SK-N-SH (cell line): Measurements from ENCODE around the gene PAPSS2. TPM values are rescaled to one million over a fixed set of nuclear protein-coding genes. Genes with fewer than 3 reads are reported as not detected.
A peak's percentile ranks its signal among the peaks of the same experiment; 100 is the strongest.

Experiments
- CTCF ChIA-PET: fragments of 300-600, 350-600 bp; formaldehyde crosslinking; extraction: SDS; loops from one replicate; lab custom pipeline; 2021; lab: Yijun Ruan, JAX
- POLR2A ChIA-PET: fragments of 350-600 bp; sonication (Branson Sonifier 250); formaldehyde crosslinking; extraction: SDS; loops from one replicate; lab custom pipeline; 2020; ENCODE audit warnings: antibody characterized with exemption, inconsistent platforms; lab: Yijun Ruan, JAX
- DNase-seq: peaks from one replicate; pipeline ENCODE4 v3.0.0; 2012
- H2AFZ ChIP-seq: fragments of 200-600 bp; sonication (generic); 2 replicates; pipeline ENCODE4 v1.8.1; 2016; ENCODE audit warnings: antibody characterized with exemption, mild to moderate bottlenecking, low read depth
- H3F3A ChIP-seq: fragments of 200-600 bp; sonication (generic); replicated peaks from 2 replicates; pipeline ENCODE3; 2016; ENCODE audit warnings: antibody characterized with exemption, mild to moderate bottlenecking; ENCODE audit not compliant: insufficient read depth
- H3K27ac ChIP-seq, 2 experiments: fragments of 200-500 bp in 1 of 2; fragments of 200-600 bp in 1 of 2; sonication (Bioruptor generic) in 1 of 2; sonication (generic), shearing (Covaris generic) in 1 of 2; 2 replicates each; pipeline versions ENCODE4 v1.5.1 to v1.6.1; 2014 to 2016; ENCODE audit warnings: low read depth in 2 of 2, inconsistent platforms in 1 of 2, low read length in 1 of 2, mild to moderate bottlenecking in 1 of 2, mixed read lengths in 1 of 2
- H3K27me3 ChIP-seq: fragments of 200-600 bp; sonication (generic), shearing (Covaris generic); 2 replicates; pipeline ENCODE4 v1.6.1; 2016; ENCODE audit warnings: mixed run types; ENCODE audit not compliant: insufficient read depth
- H3K36me3 ChIP-seq, 2 experiments: fragments of 200-500 bp in 1 of 2; fragments of 200-600 bp in 1 of 2; sonication (Bioruptor generic) in 1 of 2; sonication (generic) in 1 of 2; replicated peaks in 1 of 2; 2 replicates each; pipeline versions ENCODE3 to v1.5.1; 2014 to 2016; ENCODE audit warnings: low read length in 1 of 2, mild to moderate bottlenecking in 1 of 2; ENCODE audit not compliant: insufficient read depth in 2 of 2, control insufficient read depth in 1 of 2
- H3K4me1 ChIP-seq, 2 experiments: fragments of 200-500 bp in 1 of 2; fragments of 200-600 bp in 1 of 2; sonication (Bioruptor generic) in 1 of 2; sonication (generic), shearing (Covaris generic) in 1 of 2; 2 replicates each; pipeline versions ENCODE4 v1.5.1 to v1.6.1; 2014 to 2016; ENCODE audit warnings: low read depth in 1 of 2, low read length in 1 of 2, mixed run types in 1 of 2; ENCODE audit not compliant: insufficient read depth in 2 of 2, control insufficient read depth in 1 of 2
- H3K4me2 ChIP-seq: fragments of 200-600 bp; sonication (generic), shearing (Covaris generic); 2 replicates; pipeline ENCODE4 v1.6.1; 2017; ENCODE audit warnings: mixed run types
- H3K4me3 ChIP-seq, 2 experiments: fragments of 200-500 bp in 1 of 2; fragments of 200-600 bp in 1 of 2; sonication (Bioruptor generic) in 1 of 2; sonication (generic), shearing (Covaris generic) in 1 of 2; 2 replicates each; pipeline versions ENCODE4 v1.5.1 to v1.8.1; 2014 to 2016; ENCODE audit warnings: low read depth in 2 of 2, inconsistent platforms in 1 of 2, low read length in 1 of 2, mild to moderate bottlenecking in 1 of 2, mixed read lengths in 1 of 2, moderate library complexity in 1 of 2
- H3K79me2 ChIP-seq: fragments of 200-600 bp; sonication (generic); 2 replicates; pipeline ENCODE4 v1.8.1; 2017; ENCODE audit warnings: mild to moderate bottlenecking; ENCODE audit not compliant: insufficient read depth
- H3K9ac ChIP-seq: fragments of 200-600 bp; sonication (generic); 2 replicates; pipeline ENCODE4 v1.6.1; 2017; ENCODE audit warnings: mixed run types
- H3K9me2 ChIP-seq: fragments of 200-600 bp; sonication (generic); 2 replicates; pipeline ENCODE4 v1.6.1; 2017; ENCODE audit warnings: mixed run types
- H3K9me3 ChIP-seq: fragments of 200-600 bp; sonication (generic); 2 replicates; pipeline ENCODE4 v1.6.1; 2017; ENCODE audit warnings: mixed run types, mild to moderate bottlenecking, moderate library complexity
- H4K20me1 ChIP-seq: fragments of 200-600 bp; sonication (generic); 2 replicates; pipeline ENCODE4 v1.6.1; 2017; ENCODE audit warnings: mild to moderate bottlenecking, mixed run types; ENCODE audit not compliant: insufficient read depth
- EZH2phosphoT487 ChIP-seq: fragments of 200-600 bp; sonication (generic); IDR thresholded peaks from 2 replicates; pipeline ENCODE4 v1.6.1; 2017; ENCODE audit warnings: low read depth, mixed run types, mild to moderate bottlenecking, antibody characterized with exemption, moderate library complexity, borderline replicate concordance
- FOSL2 ChIP-seq: IDR thresholded peaks from 2 replicates; pipeline ENCODE4 v1.4.0; 2012; ENCODE audit warnings: low read depth, mild to moderate bottlenecking, moderate library complexity, borderline replicate concordance
- FOXM1 ChIP-seq: IDR thresholded peaks from 2 replicates; pipeline ENCODE4 v1.4.0; 2012; ENCODE audit warnings: low read depth, mild to moderate bottlenecking
- GABPA ChIP-seq: IDR thresholded peaks from 2 replicates; pipeline ENCODE4 v1.4.0; 2012; ENCODE audit warnings: low read depth, mild to moderate bottlenecking
- GATA2 ChIP-seq: sonication (generic); formaldehyde crosslinking; IDR thresholded peaks from 2 replicates; pipeline ENCODE4 v1.5.0; 2020; ENCODE audit warnings: mild to moderate bottlenecking, missing genetic modification reagents
- JUND ChIP-seq: IDR thresholded peaks from 2 replicates; pipeline ENCODE4 v1.4.0; 2012
- MEF2A ChIP-seq: IDR thresholded peaks from 2 replicates; pipeline ENCODE4 v1.4.0; 2012; ENCODE audit warnings: low read depth, borderline replicate concordance
- POLR2AphosphoS5 ChIP-seq: IDR thresholded peaks from 2 replicates; pipeline ENCODE4 v1.6.1; 2012; ENCODE audit warnings: low read depth, low read length
- RFX5 ChIP-seq: IDR thresholded peaks from 2 replicates; pipeline ENCODE4 v1.6.1; 2012; ENCODE audit warnings: mild to moderate bottlenecking, improper control_type of control experiment, low read length
- RXRA ChIP-seq: IDR thresholded peaks from 2 replicates; pipeline ENCODE4 v1.4.0; 2012; ENCODE audit warnings: low read depth, mild to moderate bottlenecking, borderline replicate concordance
- TEAD4 ChIP-seq: IDR thresholded peaks from 2 replicates; pipeline ENCODE4 v1.4.0; 2012; ENCODE audit warnings: mild to moderate bottlenecking, borderline replicate concordance; ENCODE audit not compliant: insufficient read depth
- YY1 ChIP-seq: IDR thresholded peaks from 2 replicates; pipeline ENCODE4 v1.4.0; 2012; ENCODE audit warnings: low read depth, mild to moderate bottlenecking
- WGBS: methylation state at CpG from one replicate; pipeline ENCODE4 v1.1.6; 2017; ENCODE audit warnings: low lambda C conversion rate; 5-methylcytosine and 5-hydroxymethylcytosine counted together
- polyA plus RNA-seq, 3 experiments: library from polyadenylated mRNA; depleted of rRNA; stranded (reverse); fragments of >200 nt; gene quantifications; 2 replicates each; pipeline ENCODE4 v1.2.3, GENCODE V29; 2012
- TF ChIP-seq, protein P1 (sequence below): IDR thresholded peaks from 2 replicates; pipeline ENCODE4 v1.4.0; 2012; ENCODE audit warnings: low read depth, borderline replicate concordance
- TF ChIP-seq, protein P2 (sequence below): fragments of 200-600 bp; sonication (generic); IDR thresholded peaks from 2 replicates; pipeline ENCODE4 v1.6.1; 2017; ENCODE audit warnings: antibody characterized with exemption, mild to moderate bottlenecking, moderate library complexity
- TF ChIP-seq, protein P3 (sequence below): IDR thresholded peaks from 2 replicates; pipeline ENCODE4; 2012
- TF ChIP-seq, protein P4 (sequence below): IDR thresholded peaks from 2 replicates; pipeline ENCODE4 v1.4.0; 2012; ENCODE audit warnings: low read depth, borderline replicate concordance
- TF ChIP-seq, protein P5 (sequence below): fragments of 150-350 bp; IDR thresholded peaks from 2 replicates; pipeline ENCODE4 v1.6.1; 2017; ENCODE audit warnings: antibody characterized with exemption, low read length, low read depth, borderline replicate concordance
- TF ChIP-seq, protein P6 (sequence below): IDR thresholded peaks from 2 replicates; pipeline ENCODE4 v1.4.0; 2012; ENCODE audit warnings: low read depth

Gene PAPSS2
- polyA plus RNA-seq, 1 of the 3 experiments (the other 2 are of a cell fraction), result 50.0 TPM

DNA sequence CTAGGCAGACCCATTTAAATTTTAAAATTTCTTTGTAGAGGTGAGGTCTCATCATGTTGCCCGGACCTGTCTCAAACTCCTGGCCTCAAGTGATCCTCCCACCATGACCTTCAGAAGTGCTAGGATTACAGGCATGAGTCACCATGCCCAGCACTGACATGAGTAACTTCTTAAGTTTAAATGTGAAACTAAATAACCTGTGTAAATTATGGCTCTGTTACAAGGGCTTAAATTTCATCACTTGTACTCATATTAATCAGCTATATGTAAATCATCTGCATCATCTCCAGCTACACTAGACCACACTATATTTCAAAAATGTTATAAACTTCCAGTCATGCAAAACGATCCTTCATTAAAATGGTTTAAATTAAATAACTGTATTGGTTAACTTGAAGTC, 102.2 kb downstream of the PAPSS2 start:
- Histone ChIP-seq H3K79me2 (peaks cover 12% of the 10 kb centered on the region; the same call in 1 of the 2 replicates), H3K36me3 (peaks cover 56 to 61% of the 10 kb centered on the region in 2 experiments), H3K4me1 (peaks cover 0 to under 1% of the 10 kb centered on the region in 2 experiments; a peak in 1 of 4 replicates), H3K4me3 (no peak overlapping the region), H3K4me2 (no peak overlapping the region), H4K20me1 (no peaks in the 10 kb centered on the region), H2AFZ (no peak overlapping the region), H3K9ac (no peak overlapping the region), H3K9me2 (no peaks in the 10 kb centered on the region), H3K27ac (peak overlapping the region in 1 of 2 experiments; percentile 44; a peak in 2 of 4 replicates), H3K9me3 (no peaks in the 10 kb centered on the region), H3F3A (peaks cover 13% of the 10 kb centered on the region), H3K27me3 (no peaks in the 10 kb centered on the region)
- CTCF ChIA-PET, result interaction anchor here (1.2 to 1.6 kb wide), 4 partner anchors 17 to 105 kb away, joined by 3 to 5 read pairs (median 3); no protein-coding TSS in a partner anchor
- WGBS, result 57% methylated on average over 2 of the region's 2 CpGs
- no peak for TF ChIP-seq POLR2AphosphoS5
- no peak; the same call in 1 of the 2 replicates for TF ChIP-seq RXRA
- TF ChIP-seq, protein P1, sequence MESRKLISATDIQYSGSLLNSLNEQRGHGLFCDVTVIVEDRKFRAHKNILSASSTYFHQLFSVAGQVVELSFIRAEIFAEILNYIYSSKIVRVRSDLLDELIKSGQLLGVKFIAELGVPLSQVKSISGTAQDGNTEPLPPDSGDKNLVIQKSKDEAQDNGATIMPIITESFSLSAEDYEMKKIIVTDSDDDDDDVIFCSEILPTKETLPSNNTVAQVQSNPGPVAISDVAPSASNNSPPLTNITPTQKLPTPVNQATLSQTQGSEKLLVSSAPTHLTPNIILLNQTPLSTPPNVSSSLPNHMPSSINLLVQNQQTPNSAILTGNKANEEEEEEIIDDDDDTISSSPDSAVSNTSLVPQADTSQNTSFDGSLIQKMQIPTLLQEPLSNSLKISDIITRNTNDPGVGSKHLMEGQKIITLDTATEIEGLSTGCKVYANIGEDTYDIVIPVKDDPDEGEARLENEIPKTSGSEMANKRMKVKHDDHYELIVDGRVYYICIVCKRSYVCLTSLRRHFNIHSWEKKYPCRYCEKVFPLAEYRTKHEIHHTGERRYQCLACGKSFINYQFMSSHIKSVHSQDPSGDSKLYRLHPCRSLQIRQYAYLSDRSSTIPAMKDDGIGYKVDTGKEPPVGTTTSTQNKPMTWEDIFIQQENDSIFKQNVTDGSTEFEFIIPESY, result no peak
- TF ChIP-seq, protein P2, sequence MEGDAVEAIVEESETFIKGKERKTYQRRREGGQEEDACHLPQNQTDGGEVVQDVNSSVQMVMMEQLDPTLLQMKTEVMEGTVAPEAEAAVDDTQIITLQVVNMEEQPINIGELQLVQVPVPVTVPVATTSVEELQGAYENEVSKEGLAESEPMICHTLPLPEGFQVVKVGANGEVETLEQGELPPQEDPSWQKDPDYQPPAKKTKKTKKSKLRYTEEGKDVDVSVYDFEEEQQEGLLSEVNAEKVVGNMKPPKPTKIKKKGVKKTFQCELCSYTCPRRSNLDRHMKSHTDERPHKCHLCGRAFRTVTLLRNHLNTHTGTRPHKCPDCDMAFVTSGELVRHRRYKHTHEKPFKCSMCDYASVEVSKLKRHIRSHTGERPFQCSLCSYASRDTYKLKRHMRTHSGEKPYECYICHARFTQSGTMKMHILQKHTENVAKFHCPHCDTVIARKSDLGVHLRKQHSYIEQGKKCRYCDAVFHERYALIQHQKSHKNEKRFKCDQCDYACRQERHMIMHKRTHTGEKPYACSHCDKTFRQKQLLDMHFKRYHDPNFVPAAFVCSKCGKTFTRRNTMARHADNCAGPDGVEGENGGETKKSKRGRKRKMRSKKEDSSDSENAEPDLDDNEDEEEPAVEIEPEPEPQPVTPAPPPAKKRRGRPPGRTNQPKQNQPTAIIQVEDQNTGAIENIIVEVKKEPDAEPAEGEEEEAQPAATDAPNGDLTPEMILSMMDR, result no peak
- TF ChIP-seq, protein P3, sequence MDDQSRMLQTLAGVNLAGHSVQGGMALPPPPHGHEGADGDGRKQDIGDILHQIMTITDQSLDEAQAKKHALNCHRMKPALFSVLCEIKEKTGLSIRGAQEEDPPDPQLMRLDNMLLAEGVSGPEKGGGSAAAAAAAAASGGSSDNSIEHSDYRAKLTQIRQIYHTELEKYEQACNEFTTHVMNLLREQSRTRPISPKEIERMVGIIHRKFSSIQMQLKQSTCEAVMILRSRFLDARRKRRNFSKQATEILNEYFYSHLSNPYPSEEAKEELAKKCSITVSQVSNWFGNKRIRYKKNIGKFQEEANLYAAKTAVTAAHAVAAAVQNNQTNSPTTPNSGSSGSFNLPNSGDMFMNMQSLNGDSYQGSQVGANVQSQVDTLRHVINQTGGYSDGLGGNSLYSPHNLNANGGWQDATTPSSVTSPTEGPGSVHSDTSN, result peak; percentile 64
- peak; percentile 61 for TF ChIP-seq JUND
- TF ChIP-seq RFX5, result no peak
- TF ChIP-seq EZH2phosphoT487, result no peak
- no peak for TF ChIP-seq YY1
- TF ChIP-seq TEAD4, result no peak
- peak; percentile 72; the same call in 1 of the 2 replicates for TF ChIP-seq FOSL2
- no peak for TF ChIP-seq FOXM1
- TF ChIP-seq, protein P4, sequence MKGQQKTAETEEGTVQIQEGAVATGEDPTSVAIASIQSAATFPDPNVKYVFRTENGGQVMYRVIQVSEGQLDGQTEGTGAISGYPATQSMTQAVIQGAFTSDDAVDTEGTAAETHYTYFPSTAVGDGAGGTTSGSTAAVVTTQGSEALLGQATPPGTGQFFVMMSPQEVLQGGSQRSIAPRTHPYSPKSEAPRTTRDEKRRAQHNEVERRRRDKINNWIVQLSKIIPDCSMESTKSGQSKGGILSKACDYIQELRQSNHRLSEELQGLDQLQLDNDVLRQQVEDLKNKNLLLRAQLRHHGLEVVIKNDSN, result no peak
- TF ChIP-seq GATA2 (CRISPR knock-in tag), result no peak
- TF ChIP-seq GABPA, result no peak
- no peak for TF ChIP-seq MEF2A
- TF ChIP-seq, protein P5, sequence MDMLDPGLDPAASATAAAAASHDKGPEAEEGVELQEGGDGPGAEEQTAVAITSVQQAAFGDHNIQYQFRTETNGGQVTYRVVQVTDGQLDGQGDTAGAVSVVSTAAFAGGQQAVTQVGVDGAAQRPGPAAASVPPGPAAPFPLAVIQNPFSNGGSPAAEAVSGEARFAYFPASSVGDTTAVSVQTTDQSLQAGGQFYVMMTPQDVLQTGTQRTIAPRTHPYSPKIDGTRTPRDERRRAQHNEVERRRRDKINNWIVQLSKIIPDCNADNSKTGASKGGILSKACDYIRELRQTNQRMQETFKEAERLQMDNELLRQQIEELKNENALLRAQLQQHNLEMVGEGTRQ, result no peak
- TF ChIP-seq, protein P6, sequence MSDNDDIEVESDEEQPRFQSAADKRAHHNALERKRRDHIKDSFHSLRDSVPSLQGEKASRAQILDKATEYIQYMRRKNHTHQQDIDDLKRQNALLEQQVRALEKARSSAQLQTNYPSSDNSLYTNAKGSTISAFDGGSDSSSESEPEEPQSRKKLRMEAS, result 0 out of 2 replicates have a peak, but pooled peaks have one; percentile 21
- POLR2A ChIA-PET, result no interaction called here
- no peak for DNase-seq
